Nephron progenitor cell (in vitro differentiated cells): ENCODE measurements around the gene MFAP4.
A peak's percentile ranks its signal among the peaks of the same experiment; 100 is the strongest.

Source experiments
- DNase-seq: peaks from one replicate; pipeline ENCODE4 v3.0.0; 2021
- H3K27ac Mint-ChIP-seq: 2 replicates; pipeline ENCODE4 v1.8.0; 2021; ENCODE audit warnings: mild to moderate bottlenecking, moderate library complexity, mixed read lengths
- H3K27me3 Mint-ChIP-seq: 2 replicates; pipeline ENCODE4 v1.8.0; 2021; ENCODE audit warnings: mild to moderate bottlenecking, low read depth, mixed read lengths; ENCODE audit not compliant: poor library complexity
- H3K36me3 Mint-ChIP-seq: 2 replicates; pipeline ENCODE4 v1.8.0; 2021; ENCODE audit warnings: low read depth, mixed read lengths
- H3K4me1 Mint-ChIP-seq: 2 replicates; pipeline ENCODE4 v1.8.0; 2021; ENCODE audit warnings: mixed read lengths
- H3K4me3 Mint-ChIP-seq: 2 replicates; pipeline ENCODE4 v1.8.0; 2021; ENCODE audit warnings: mild to moderate bottlenecking, moderate library complexity, mixed read lengths
- H3K9me3 Mint-ChIP-seq: 2 replicates; pipeline ENCODE4 v1.8.0; 2021; ENCODE audit warnings: mild to moderate bottlenecking, moderate library complexity, mixed read lengths
- CTCF ChIP-seq: fragments of 200-600 bp; sonication (generic); IDR thresholded peaks from 2 replicates; pipeline ENCODE4 v1.5.0; 2021; ENCODE audit warnings: antibody characterized with exemption

Gene MFAP4

GRCh38 chr17:19335951-19336631 is 50.9 kb downstream of the MFAP4 start:
- DNase-seq, result no peak
- Mint-ChIP-seq H3K4me3 (no peak overlapping the region), H3K27ac (peak overlapping the region; percentile 39), H3K36me3 (peaks cover 8% of the 10 kb centered on the region), H3K9me3 (no peaks in the 10 kb centered on the region), H3K27me3 (peaks cover 2% of the 10 kb centered on the region), H3K4me1 (peaks cover 56% of the 10 kb centered on the region)
- TF ChIP-seq CTCF, result no peak

GRCh38 chr17:19334331-19334730 is 52.7 kb downstream of the MFAP4 start:
- H3K9me3 Mint-ChIP-seq, result no peaks in the 10 kb centered on the region
- H3K27me3 Mint-ChIP-seq, result no peaks in the 10 kb centered on the region
- peaks cover 62% of the 10 kb centered on the region for H3K4me1 Mint-ChIP-seq
- no peak for TF ChIP-seq CTCF
- no peak overlapping the region for H3K4me3 Mint-ChIP-seq
- DNase-seq, result no peak
- no peak overlapping the region for H3K27ac Mint-ChIP-seq
- H3K36me3 Mint-ChIP-seq, result peaks cover 8% of the 10 kb centered on the region

- peaks cover 57% of the 10 kb centered on the region for H3K4me1 Mint-ChIP-seq
- no peaks in the 10 kb centered on the region for H3K27me3 Mint-ChIP-seq
- H3K4me3 Mint-ChIP-seq, result no peak overlapping the region
- H3K36me3 Mint-ChIP-seq, result peaks cover 8% of the 10 kb centered on the region
- no peaks in the 10 kb centered on the region for H3K9me3 Mint-ChIP-seq
- DNase-seq, result no peak
- no peak for TF ChIP-seq CTCF
- no peak overlapping the region for H3K27ac Mint-ChIP-seq
Observed at GRCh38 chr17:19333736-19334290, 53.2 kb downstream of the MFAP4 start.
